ENCODE measurements around the gene SLC9A8. TPM values are rescaled to one million over a fixed set of nuclear protein-coding genes. Genes with fewer than 3 reads are reported as not detected.
A peak's percentile ranks its signal among the peaks of the same experiment; 100 is the strongest.

SLC9A8 gene
- total RNA-seq, 1 donor from 2014 or later = 9.4 TPM

- no peak for TF ChIP-seq CTCF (IDR thresholded peaks at IDR 0.05; ENCODE audit: insufficient read depth, low read length, poor library complexity, severe bottlenecking)
- Histone ChIP-seq H3K36me3 (ENCODE audit: control insufficient read depth, insufficient read depth, low read length) (no peaks in the 10 kb centered on the region), H3K27me3 (ENCODE audit: control insufficient read depth, insufficient read depth, low read length) (no peaks in the 10 kb centered on the region)
These were observed 39.4 kb downstream of the SLC9A8 start for GRCh38 chr20:49851991-49852390.

GRCh38 chr20:49852522-49853080 lies 40.0 kb downstream of the SLC9A8 start:
- H3K27me3 ChIP-seq (ENCODE audit: control insufficient read depth, insufficient read depth, low read length) = no peaks in the 10 kb centered on the region
- H3K4me3 ChIP-seq (ENCODE audit: low read depth, low read length) = no peak overlapping the region
- no peak for TF ChIP-seq CTCF (IDR thresholded peaks at IDR 0.05; ENCODE audit: insufficient read depth, low read length, poor library complexity, severe bottlenecking)
- no peak for DNase-seq (ENCODE audit: low read depth)
- no peaks in the 10 kb centered on the region for H3K36me3 ChIP-seq (ENCODE audit: control insufficient read depth, insufficient read depth, low read length)

More at GRCh38 chr20:49851991-49852390, 39.4 kb downstream of the SLC9A8 start:
- no peak for DNase-seq (ENCODE audit: low read depth)
- H3K4me3 ChIP-seq (ENCODE audit: low read depth, low read length) = no peak overlapping the region

- H3K36me3 ChIP-seq (ENCODE audit: control insufficient read depth, insufficient read depth, low read length) = no peaks in the 10 kb centered on the region
- no peaks in the 10 kb centered on the region for H3K27me3 ChIP-seq (ENCODE audit: control insufficient read depth, insufficient read depth, low read length)
- no peak for TF ChIP-seq CTCF (IDR thresholded peaks at IDR 0.05; ENCODE audit: insufficient read depth, low read length, poor library complexity, severe bottlenecking)
- peak; percentile 86 for DNase-seq (ENCODE audit: low read depth)
- H3K4me3 ChIP-seq (ENCODE audit: low read depth, low read length) = no peak overlapping the region
These were observed 41.0 kb downstream of the SLC9A8 start for GRCh38 chr20:49853640-49854039.

GRCh38 chr20:49854190-49854875 lies 41.7 kb downstream of the SLC9A8 start:
- H3K27me3 ChIP-seq (ENCODE audit: control insufficient read depth, insufficient read depth, low read length) = no peaks in the 10 kb centered on the region
- H3K36me3 ChIP-seq (ENCODE audit: control insufficient read depth, insufficient read depth, low read length) = no peaks in the 10 kb centered on the region
- no peak for TF ChIP-seq CTCF (IDR thresholded peaks at IDR 0.05; ENCODE audit: insufficient read depth, low read length, poor library complexity, severe bottlenecking)
- H3K4me3 ChIP-seq (ENCODE audit: low read depth, low read length) = no peak overlapping the region
- DNase-seq (ENCODE audit: low read depth) = no peak

- Histone ChIP-seq H3K27me3 (ENCODE audit: control insufficient read depth, insufficient read depth, low read length) (no peaks in the 10 kb centered on the region), H3K4me3 (ENCODE audit: low read depth, low read length) (no peak overlapping the region), H3K36me3 (ENCODE audit: control insufficient read depth, insufficient read depth, low read length) (no peaks in the 10 kb centered on the region)
- no peak for TF ChIP-seq CTCF (IDR thresholded peaks at IDR 0.05; ENCODE audit: insufficient read depth, low read length, poor library complexity, severe bottlenecking)
- no peak for DNase-seq (ENCODE audit: low read depth)
These were observed 44.3 kb downstream of the SLC9A8 start for GRCh38 chr20:49856904-49857303.
